ENCODE data around the gene ENTHD1.

The ENTHD1 gene

GRCh38 chr22:39699631-39700360 is 193.8 kb downstream of the ENTHD1 start:
- no peak overlapping the region for H3K4me3 ChIP-seq (ENCODE audit: low read depth, low read length)
- DNase-seq (ENCODE audit: low read depth), result no peak
- TF ChIP-seq, protein P1, sequence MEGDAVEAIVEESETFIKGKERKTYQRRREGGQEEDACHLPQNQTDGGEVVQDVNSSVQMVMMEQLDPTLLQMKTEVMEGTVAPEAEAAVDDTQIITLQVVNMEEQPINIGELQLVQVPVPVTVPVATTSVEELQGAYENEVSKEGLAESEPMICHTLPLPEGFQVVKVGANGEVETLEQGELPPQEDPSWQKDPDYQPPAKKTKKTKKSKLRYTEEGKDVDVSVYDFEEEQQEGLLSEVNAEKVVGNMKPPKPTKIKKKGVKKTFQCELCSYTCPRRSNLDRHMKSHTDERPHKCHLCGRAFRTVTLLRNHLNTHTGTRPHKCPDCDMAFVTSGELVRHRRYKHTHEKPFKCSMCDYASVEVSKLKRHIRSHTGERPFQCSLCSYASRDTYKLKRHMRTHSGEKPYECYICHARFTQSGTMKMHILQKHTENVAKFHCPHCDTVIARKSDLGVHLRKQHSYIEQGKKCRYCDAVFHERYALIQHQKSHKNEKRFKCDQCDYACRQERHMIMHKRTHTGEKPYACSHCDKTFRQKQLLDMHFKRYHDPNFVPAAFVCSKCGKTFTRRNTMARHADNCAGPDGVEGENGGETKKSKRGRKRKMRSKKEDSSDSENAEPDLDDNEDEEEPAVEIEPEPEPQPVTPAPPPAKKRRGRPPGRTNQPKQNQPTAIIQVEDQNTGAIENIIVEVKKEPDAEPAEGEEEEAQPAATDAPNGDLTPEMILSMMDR (IDR thresholded peaks at IDR 0.05; ENCODE audit: control insufficient read depth, extremely low read depth, insufficient read depth), result no peak

GRCh38 chr22:39697790-39698430 is 195.7 kb downstream of the ENTHD1 start:
- TF ChIP-seq, protein P1 (IDR thresholded peaks at IDR 0.05; ENCODE audit: control insufficient read depth, extremely low read depth, insufficient read depth), result no peak
- no peak overlapping the region for H3K4me3 ChIP-seq (ENCODE audit: low read depth, low read length)
- DNase-seq (ENCODE audit: low read depth), result no peak

- DNase-seq (ENCODE audit: low read depth), result no peak
- no peak overlapping the region for H3K4me3 ChIP-seq (ENCODE audit: low read depth, low read length)
- TF ChIP-seq, protein P1 (IDR thresholded peaks at IDR 0.05; ENCODE audit: control insufficient read depth, extremely low read depth, insufficient read depth), result no peak
Measured at GRCh38 chr22:39693943-39694500, 199.5 kb downstream of the ENTHD1 start.
